ENCODE results near the gene LGR6. TPM values are rescaled to one million over a fixed set of nuclear protein-coding genes. Genes with fewer than 3 reads are reported as not detected.

LGR6 gene
- total RNA-seq, 6 donors from 2014 or later: 0.46 to 5.2 (median 1.1) TPM

- DNase-seq (no peak), ATAC-seq (ENCODE audit: low FRiP score in 2 of 2) (no peak)
- no peaks in the 10 kb centered on the region for H3K9me3 ChIP-seq
- H3K4me1 ChIP-seq: no peaks in the 10 kb centered on the region
- no peak for TF ChIP-seq POLR2AphosphoS5 (IDR thresholded peaks at IDR 0.05)
- no peak for TF ChIP-seq CTCF (IDR thresholded peaks at IDR 0.05)
- no peak for TF ChIP-seq EP300 (IDR thresholded peaks at IDR 0.05)
- no peak for TF ChIP-seq POLR2A (IDR thresholded peaks at IDR 0.05)
- H3K4me3 ChIP-seq: no peak overlapping the region
- no peak overlapping the region for H3K27ac ChIP-seq
- H3K36me3 ChIP-seq: no peaks in the 10 kb centered on the region
- no peaks in the 10 kb centered on the region for H3K27me3 ChIP-seq
- WGBS, 2 donors: 48 to 64% methylated on average over 3 to 6 of the region's 6 CpGs
Measured at GRCh38 chr1:202264300-202264699, 70.7 kb downstream of the LGR6 start.

- ATAC-seq (ENCODE audit: low FRiP score in 2 of 2) (no peak), DNase-seq (peak in 1 of 2 donors; percentile 37)
- H3K4me1 ChIP-seq: no peaks in the 10 kb centered on the region
- no peak for TF ChIP-seq POLR2A (IDR thresholded peaks at IDR 0.05)
- no peak for TF ChIP-seq EP300 (IDR thresholded peaks at IDR 0.05)
- no peak for TF ChIP-seq CTCF (IDR thresholded peaks at IDR 0.05)
- TF ChIP-seq POLR2AphosphoS5 (IDR thresholded peaks at IDR 0.05): no peak
- no peaks in the 10 kb centered on the region for H3K27me3 ChIP-seq
- no peak overlapping the region for H3K27ac ChIP-seq
- WGBS, 2 donors: 54 to 71% methylated on average over 3 of the region's 3 CpGs
- no peaks in the 10 kb centered on the region for H3K9me3 ChIP-seq
- H3K4me3 ChIP-seq: no peak overlapping the region
- no peaks in the 10 kb centered on the region for H3K36me3 ChIP-seq
Measured at GRCh38 chr1:202264726-202265125, 71.1 kb downstream of the LGR6 start.

- H3K4me1 ChIP-seq: no peaks in the 10 kb centered on the region
- ATAC-seq (ENCODE audit: low FRiP score in 2 of 2): no peak
- TF ChIP-seq CTCF (IDR thresholded peaks at IDR 0.05): no peak
- no peak for TF ChIP-seq POLR2AphosphoS5 (IDR thresholded peaks at IDR 0.05)
- no peak for TF ChIP-seq EP300 (IDR thresholded peaks at IDR 0.05)
- no peak for TF ChIP-seq POLR2A (IDR thresholded peaks at IDR 0.05)
- no peaks in the 10 kb centered on the region for H3K36me3 ChIP-seq
- H3K27me3 ChIP-seq: no peaks in the 10 kb centered on the region
- H3K9me3 ChIP-seq: no peaks in the 10 kb centered on the region
- no peak for DNase-seq
- H3K4me3 ChIP-seq: no peak overlapping the region
- 88% methylated on average over 9 of the region's 9 CpGs for WGBS, 2 donors
- H3K27ac ChIP-seq: no peak overlapping the region
Measured at GRCh38 chr1:202266061-202266765, 72.6 kb downstream of the LGR6 start.

DNA sequence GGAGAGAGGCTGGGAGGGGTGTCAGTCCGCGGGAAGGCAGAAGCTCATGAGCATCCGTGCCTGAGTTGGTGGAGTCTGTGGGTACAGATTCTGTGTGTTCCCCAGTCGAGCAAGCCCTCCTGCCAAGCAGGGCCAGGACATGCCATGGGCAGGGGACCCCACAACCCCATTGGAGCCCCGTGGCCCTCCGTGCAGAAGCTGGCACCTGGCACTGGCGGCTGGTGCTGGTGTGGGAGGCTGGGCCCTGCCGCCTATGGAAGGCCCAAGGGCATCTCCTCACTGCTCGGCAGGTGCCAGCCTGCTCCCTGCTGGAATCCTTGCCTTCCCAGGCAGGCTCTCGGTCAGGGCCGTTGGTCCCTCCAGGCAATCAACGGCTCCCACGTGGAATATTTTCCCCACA, 74.4 kb downstream of the LGR6 start:
- no peak for TF ChIP-seq POLR2AphosphoS5 (IDR thresholded peaks at IDR 0.05)
- TF ChIP-seq CTCF (IDR thresholded peaks at IDR 0.05): no peak
- no peak for TF ChIP-seq POLR2A (IDR thresholded peaks at IDR 0.05)
- no peak for TF ChIP-seq EP300 (IDR thresholded peaks at IDR 0.05)
- 86 to 87% methylated on average over 10 to 11 of the region's 13 CpGs for WGBS, 2 donors
- ATAC-seq (ENCODE audit: low FRiP score in 2 of 2) (no peak), DNase-seq (peak in 1 of 2 donors; percentile 52)
- no peaks in the 10 kb centered on the region for H3K4me1 ChIP-seq
- no peaks in the 10 kb centered on the region for H3K9me3 ChIP-seq
- H3K36me3 ChIP-seq: no peaks in the 10 kb centered on the region
- no peak overlapping the region for H3K4me3 ChIP-seq
- H3K27ac ChIP-seq: no peak overlapping the region
- H3K27me3 ChIP-seq: no peaks in the 10 kb centered on the region

- no peaks in the 10 kb centered on the region for H3K9me3 ChIP-seq
- H3K27me3 ChIP-seq: no peaks in the 10 kb centered on the region
- no peak overlapping the region for H3K27ac ChIP-seq
- no peak for DNase-seq
- no peaks in the 10 kb centered on the region for H3K4me1 ChIP-seq
- H3K36me3 ChIP-seq: no peaks in the 10 kb centered on the region
- no peak overlapping the region for H3K4me3 ChIP-seq
- 85 to 89% methylated on average over 5 of the region's 5 CpGs for WGBS, 2 donors
- ATAC-seq (ENCODE audit: low FRiP score in 2 of 2): no peak
- TF ChIP-seq POLR2AphosphoS5 (IDR thresholded peaks at IDR 0.05) (no peak), CTCF (IDR thresholded peaks at IDR 0.05) (no peak), POLR2A (IDR thresholded peaks at IDR 0.05) (no peak), EP300 (IDR thresholded peaks at IDR 0.05) (no peak)
Measured at GRCh38 chr1:202268817-202269216, 75.2 kb downstream of the LGR6 start.

Measured in upper lobe of left lung (tissue), 6 donors.